ENCODE results near the gene CD207. TPM values are rescaled to one million over a fixed set of nuclear protein-coding genes. Genes with fewer than 3 reads are reported as not detected.

Gene CD207
- total RNA-seq, 1 experiment from 2014 or later = 1.1 TPM

DNA sequence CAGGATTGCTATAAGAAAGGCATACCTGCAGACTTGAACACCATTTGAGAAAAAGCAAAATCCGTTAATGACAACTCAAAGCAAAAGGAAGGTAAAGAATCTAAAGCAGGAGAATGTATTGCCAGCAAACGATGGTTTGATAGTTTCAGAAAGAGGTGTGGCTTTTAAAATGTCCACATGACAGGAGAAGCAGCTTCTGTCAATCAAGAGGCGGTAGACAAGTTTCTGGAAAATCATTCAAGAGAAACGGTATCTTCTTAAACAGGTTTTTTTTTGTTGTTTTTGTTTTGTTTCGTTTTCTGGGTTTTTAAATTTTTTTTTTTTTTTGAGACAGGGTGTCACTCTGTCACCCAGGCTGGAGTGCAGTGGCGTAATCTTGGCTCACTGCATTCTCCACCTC, 29.0 kb downstream of the CD207 start:
- POLR2A ChIA-PET (ENCODE audit: low non-redundant PET) = no interaction called here
- Histone ChIP-seq H3K9me3 (ENCODE audit: low read depth, low read length, poor library complexity, severe bottlenecking) (no peaks in the 10 kb centered on the region), H3K27ac (ENCODE audit: low read depth, low read length, poor library complexity, severe bottlenecking) (no peak overlapping the region), H3K27me3 (replicated peaks; ENCODE audit: insufficient read depth, low read depth, low read length, poor library complexity) (no peaks in the 10 kb centered on the region), H3K4me1 (ENCODE audit: insufficient read depth, low read length, poor library complexity, severe bottlenecking) (no peaks in the 10 kb centered on the region), H3K4me3 (ENCODE audit: low read depth, low read length, poor library complexity, severe bottlenecking) (no peak overlapping the region), H3K36me3 (ENCODE audit: insufficient read depth, low read length, poor library complexity, severe bottlenecking) (no peaks in the 10 kb centered on the region)
- TF ChIP-seq, protein P1, sequence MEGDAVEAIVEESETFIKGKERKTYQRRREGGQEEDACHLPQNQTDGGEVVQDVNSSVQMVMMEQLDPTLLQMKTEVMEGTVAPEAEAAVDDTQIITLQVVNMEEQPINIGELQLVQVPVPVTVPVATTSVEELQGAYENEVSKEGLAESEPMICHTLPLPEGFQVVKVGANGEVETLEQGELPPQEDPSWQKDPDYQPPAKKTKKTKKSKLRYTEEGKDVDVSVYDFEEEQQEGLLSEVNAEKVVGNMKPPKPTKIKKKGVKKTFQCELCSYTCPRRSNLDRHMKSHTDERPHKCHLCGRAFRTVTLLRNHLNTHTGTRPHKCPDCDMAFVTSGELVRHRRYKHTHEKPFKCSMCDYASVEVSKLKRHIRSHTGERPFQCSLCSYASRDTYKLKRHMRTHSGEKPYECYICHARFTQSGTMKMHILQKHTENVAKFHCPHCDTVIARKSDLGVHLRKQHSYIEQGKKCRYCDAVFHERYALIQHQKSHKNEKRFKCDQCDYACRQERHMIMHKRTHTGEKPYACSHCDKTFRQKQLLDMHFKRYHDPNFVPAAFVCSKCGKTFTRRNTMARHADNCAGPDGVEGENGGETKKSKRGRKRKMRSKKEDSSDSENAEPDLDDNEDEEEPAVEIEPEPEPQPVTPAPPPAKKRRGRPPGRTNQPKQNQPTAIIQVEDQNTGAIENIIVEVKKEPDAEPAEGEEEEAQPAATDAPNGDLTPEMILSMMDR (conservative IDR thresholded peaks at IDR 0.05; ENCODE audit: low read depth, low read length) = no peak
- no peak for TF ChIP-seq EZH2 (IDR thresholded peaks at IDR 0.05; ENCODE audit: borderline replicate concordance, low read depth, low read length, poor library complexity, severe bottlenecking)
- CTCF ChIA-PET = no interaction called here
- no peak for DNase-seq (ENCODE audit: low spot score)
- no TSS peak for BruUV-seq (replicated peaks)
- intact Hi-C loops (cut with micrococcal nuclease; ENCODE audit: unreplicated experiment) = no loop called here

DNA sequence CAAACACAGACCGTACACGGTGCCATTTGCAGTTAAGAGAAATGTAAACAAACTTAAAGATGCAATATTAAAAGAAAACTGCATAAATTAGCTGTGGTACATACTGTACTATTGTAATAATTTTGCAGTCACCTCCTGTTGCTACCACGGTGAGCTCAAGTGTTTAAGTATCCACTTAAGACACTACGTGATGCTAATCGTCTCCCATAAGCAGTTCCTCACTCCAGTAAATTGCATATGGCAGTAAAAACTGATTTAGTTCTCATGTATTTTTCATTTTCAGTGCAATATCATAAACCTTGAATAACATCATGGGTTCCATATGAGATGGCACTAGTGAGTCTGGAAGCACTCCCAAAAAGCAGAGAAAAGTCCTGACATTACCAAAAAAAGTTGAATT, 29.6 kb downstream of the CD207 start:
- no peaks in the 10 kb centered on the region for H3K36me3 ChIP-seq (ENCODE audit: insufficient read depth, low read length, poor library complexity, severe bottlenecking)
- no TSS peak for BruUV-seq (replicated peaks)
- no peaks in the 10 kb centered on the region for H3K9me3 ChIP-seq (ENCODE audit: low read depth, low read length, poor library complexity, severe bottlenecking)
- no peak overlapping the region for H3K27ac ChIP-seq (ENCODE audit: low read depth, low read length, poor library complexity, severe bottlenecking)
- no peaks in the 10 kb centered on the region for H3K27me3 ChIP-seq (replicated peaks; ENCODE audit: insufficient read depth, low read depth, low read length, poor library complexity)
- H3K4me3 ChIP-seq (ENCODE audit: low read depth, low read length, poor library complexity, severe bottlenecking) = no peak overlapping the region
- no peaks in the 10 kb centered on the region for H3K4me1 ChIP-seq (ENCODE audit: insufficient read depth, low read length, poor library complexity, severe bottlenecking)
- intact Hi-C loops (cut with micrococcal nuclease; ENCODE audit: unreplicated experiment) = no loop called here
- CTCF ChIA-PET = no interaction called here
- TF ChIP-seq EZH2 (IDR thresholded peaks at IDR 0.05; ENCODE audit: borderline replicate concordance, low read depth, low read length, poor library complexity, severe bottlenecking) = no peak
- TF ChIP-seq, protein P1 (conservative IDR thresholded peaks at IDR 0.05; ENCODE audit: low read depth, low read length) = no peak
- POLR2A ChIA-PET (ENCODE audit: low non-redundant PET) = no interaction called here
- DNase-seq (ENCODE audit: low spot score) = no peak

DNA sequence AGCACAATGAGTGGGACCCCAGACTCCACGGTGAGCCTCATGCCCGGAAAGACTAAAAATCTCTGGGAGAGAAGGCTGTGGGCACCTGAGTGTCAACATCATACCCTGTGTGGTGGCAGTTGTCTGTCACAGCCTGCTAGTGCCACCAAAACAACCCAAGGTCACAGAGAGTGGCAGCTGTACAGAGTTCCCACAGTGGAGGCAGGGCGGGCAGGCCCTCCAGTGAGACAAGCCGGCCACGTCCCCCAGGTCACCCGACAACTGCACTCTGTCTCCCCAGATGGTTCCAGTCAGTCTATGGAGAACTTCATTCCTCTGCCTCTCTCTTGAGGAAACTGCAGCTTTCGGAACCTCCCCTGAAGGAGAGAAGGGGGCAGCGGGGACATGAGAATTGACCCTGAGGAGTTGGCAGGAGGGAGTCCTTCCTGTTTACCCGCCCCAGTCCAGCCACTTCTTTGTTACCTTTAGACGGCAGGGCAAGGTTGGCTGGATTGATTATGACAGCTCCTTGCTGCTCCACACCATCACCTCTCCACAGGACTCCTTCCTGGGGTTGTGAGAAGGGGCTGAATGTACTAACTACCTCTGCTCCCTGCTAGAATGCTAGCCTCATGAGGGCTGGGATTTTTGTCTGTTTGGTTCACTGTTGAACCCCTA, 33.9 kb downstream of the CD207 start:
- no peak overlapping the region for H3K4me3 ChIP-seq (ENCODE audit: low read depth, low read length, poor library complexity, severe bottlenecking)
- no peak for DNase-seq (ENCODE audit: low spot score)
- intact Hi-C loops (cut with micrococcal nuclease; ENCODE audit: unreplicated experiment) = no loop called here
- no peaks in the 10 kb centered on the region for H3K27me3 ChIP-seq (replicated peaks; ENCODE audit: insufficient read depth, low read depth, low read length, poor library complexity)
- H3K4me1 ChIP-seq (ENCODE audit: insufficient read depth, low read length, poor library complexity, severe bottlenecking) = no peaks in the 10 kb centered on the region
- CTCF ChIA-PET = no interaction called here
- H3K27ac ChIP-seq (ENCODE audit: low read depth, low read length, poor library complexity, severe bottlenecking) = no peak overlapping the region
- no peaks in the 10 kb centered on the region for H3K36me3 ChIP-seq (ENCODE audit: insufficient read depth, low read length, poor library complexity, severe bottlenecking)
- H3K9me3 ChIP-seq (ENCODE audit: low read depth, low read length, poor library complexity, severe bottlenecking) = no peaks in the 10 kb centered on the region
- no TSS peak for BruUV-seq (replicated peaks)
- POLR2A ChIA-PET (ENCODE audit: low non-redundant PET) = no interaction called here
- TF ChIP-seq EZH2 (IDR thresholded peaks at IDR 0.05; ENCODE audit: borderline replicate concordance, low read depth, low read length, poor library complexity, severe bottlenecking) = no peak
- TF ChIP-seq, protein P1 (conservative IDR thresholded peaks at IDR 0.05; ENCODE audit: low read depth, low read length) = no peak

Measured in A673 (cell line).